Stimulated activated naive CD8-positive, alpha-beta T cell treated with anti-CD3 and anti-CD28 coated beads, Interleukin-15, amount 100 ng/mL, for 72 hours (primary cell): Measurements from ENCODE around the gene SLC30A5.
"Not testable (repeated sequence)": the region's sequence is repeated elsewhere in the genome, so short reads cannot be mapped to it uniquely, and the experiment has no call there.

Experiments used
- ATAC-seq: fragments of 150-1000 bp; cut with Tn5 transposase; 2 replicates; pipeline ENCODE4 v1.10.0; 2021; ENCODE audit warnings: mild to moderate bottlenecking, moderate library complexity
- DNase-seq, 2 donors: peaks; one replicate each; pipeline ENCODE4 v3.0.0; 2021 to 2022
- H3K27ac Mint-ChIP-seq, 2 donors: one replicate each; pipeline ENCODE4 v1.8.0; 2022; ENCODE audit warnings: mild to moderate bottlenecking in 2 of 2, mixed read lengths in 2 of 2, moderate library complexity in 2 of 2
- H3K27me3 Mint-ChIP-seq: one replicate; pipeline ENCODE4 v1.8.0; 2022; ENCODE audit warnings: mixed read lengths
- H3K4me1 Mint-ChIP-seq: one replicate; pipeline ENCODE4 v1.8.0; 2022; ENCODE audit warnings: mild to moderate bottlenecking, mixed read lengths
- H3K4me3 Mint-ChIP-seq, 2 donors: one replicate each; pipeline ENCODE4 v1.8.0; 2022; ENCODE audit warnings: mild to moderate bottlenecking in 2 of 2, mixed read lengths in 2 of 2, moderate library complexity in 1 of 2
- H3K9me3 Mint-ChIP-seq, 2 donors: one replicate each; pipeline ENCODE4 v1.8.0; 2022; ENCODE audit warnings: mixed read lengths in 2 of 2

The SLC30A5 gene

GRCh38 chr5:69093771-69094482 lies at the start of gene SLC30A5:
Gene SLC30A5, plus strand, starts transcription at chr5:69094014. Its CDS starts 242 bp downstream, at chr5:69094256.
- Mint-ChIP-seq H3K27me3 (no peaks in the 10 kb centered on the region), H3K27ac (peak within 1 kb of the TSS; percentile 95 to 97), H3K4me3 (peak within 1 kb of the TSS; percentile 92 to 95), H3K9me3 (no peaks in the 10 kb centered on the region), H3K4me1 (peaks cover 41% of the 10 kb centered on the region)
- DNase-seq (peak; percentile 96 to 99), ATAC-seq (peak; percentile 100)

- not testable (repeated sequence) for H3K27me3 Mint-ChIP-seq, DNase-seq, H3K27ac Mint-ChIP-seq, ATAC-seq, H3K9me3 Mint-ChIP-seq, H3K4me3 Mint-ChIP-seq
- H3K4me1 Mint-ChIP-seq, result peaks cover 21% of the 10 kb centered on the region
These were observed 48.6 kb upstream of the SLC30A5 start for GRCh38 chr5:69045213-69045612.

GRCh38 chr5:69046375-69046957 lies 47.3 kb upstream of the SLC30A5 start:
- no peaks in the 10 kb centered on the region for H3K9me3 Mint-ChIP-seq
- no peak for ATAC-seq
- no peak overlapping the region for H3K4me3 Mint-ChIP-seq
- no peak for DNase-seq
- H3K27ac Mint-ChIP-seq, result peak overlapping the region in 1 of 2 donors; percentile 48
- no peaks in the 10 kb centered on the region for H3K27me3 Mint-ChIP-seq
- peaks cover 21% of the 10 kb centered on the region for H3K4me1 Mint-ChIP-seq

- Mint-ChIP-seq H3K4me3 (no peak overlapping the region), H3K9me3 (no peaks in the 10 kb centered on the region), H3K27me3 (no peaks in the 10 kb centered on the region), H3K4me1 (peaks cover 20% of the 10 kb centered on the region), H3K27ac (no peak overlapping the region)
- no peak for DNase-seq
- ATAC-seq, result peak; percentile 43
These were observed 45.6 kb upstream of the SLC30A5 start for GRCh38 chr5:69048230-69048629.

- H3K27ac Mint-ChIP-seq, result no peak overlapping the region
- DNase-seq (no peak), ATAC-seq (no peak)
- H3K27me3 Mint-ChIP-seq, result no peaks in the 10 kb centered on the region
- no peaks in the 10 kb centered on the region for H3K9me3 Mint-ChIP-seq
- no peak overlapping the region for H3K4me3 Mint-ChIP-seq
- H3K4me1 Mint-ChIP-seq, result peaks cover 11% of the 10 kb centered on the region
These were observed 44.7 kb upstream of the SLC30A5 start for GRCh38 chr5:69049151-69049550.

- no peak overlapping the region for H3K27ac Mint-ChIP-seq
- peaks cover 6% of the 10 kb centered on the region for H3K4me1 Mint-ChIP-seq
- ATAC-seq, result no peak
- H3K27me3 Mint-ChIP-seq, result no peaks in the 10 kb centered on the region
- no peaks in the 10 kb centered on the region for H3K9me3 Mint-ChIP-seq
- no peak overlapping the region for H3K4me3 Mint-ChIP-seq
- no peak for DNase-seq
These were observed 44.0 kb upstream of the SLC30A5 start for GRCh38 chr5:69049796-69050195.

GRCh38 chr5:69050214-69050613 lies 43.6 kb upstream of the SLC30A5 start:
- Mint-ChIP-seq H3K4me3 (no peak overlapping the region), H3K27ac (no peak overlapping the region), H3K27me3 (no peaks in the 10 kb centered on the region), H3K9me3 (no peaks in the 10 kb centered on the region), H3K4me1 (peaks cover 6% of the 10 kb centered on the region)
- DNase-seq (no peak), ATAC-seq (no peak)

GRCh38 chr5:69052181-69052580 lies 41.6 kb upstream of the SLC30A5 start:
- ATAC-seq, result no peak
- no peak overlapping the region for H3K4me3 Mint-ChIP-seq
- no peak overlapping the region for H3K27ac Mint-ChIP-seq
- no peaks in the 10 kb centered on the region for H3K9me3 Mint-ChIP-seq
- H3K4me1 Mint-ChIP-seq, result no peaks in the 10 kb centered on the region
- no peak for DNase-seq
- H3K27me3 Mint-ChIP-seq, result no peaks in the 10 kb centered on the region

GRCh38 chr5:69074664-69075521 lies 18.9 kb upstream of the SLC30A5 start:
- no peaks in the 10 kb centered on the region for H3K9me3 Mint-ChIP-seq
- H3K27ac Mint-ChIP-seq, result no peak overlapping the region
- H3K27me3 Mint-ChIP-seq, result no peaks in the 10 kb centered on the region
- H3K4me3 Mint-ChIP-seq, result no peak overlapping the region
- ATAC-seq, result no peak
- H3K4me1 Mint-ChIP-seq, result no peaks in the 10 kb centered on the region
- DNase-seq, result no peak

- ATAC-seq (peak; percentile 42), DNase-seq (no peak)
- H3K27me3 Mint-ChIP-seq, result no peaks in the 10 kb centered on the region
- H3K27ac Mint-ChIP-seq, result no peak overlapping the region
- no peaks in the 10 kb centered on the region for H3K4me1 Mint-ChIP-seq
- no peaks in the 10 kb centered on the region for H3K9me3 Mint-ChIP-seq
- H3K4me3 Mint-ChIP-seq, result no peak overlapping the region
These were observed 18.2 kb upstream of the SLC30A5 start for GRCh38 chr5:69075522-69076179.

- ATAC-seq (no peak), DNase-seq (no peak)
- peaks cover 7% of the 10 kb centered on the region for H3K4me1 Mint-ChIP-seq
- H3K27ac Mint-ChIP-seq, result no peak overlapping the region
- no peaks in the 10 kb centered on the region for H3K9me3 Mint-ChIP-seq
- no peak overlapping the region for H3K4me3 Mint-ChIP-seq
- H3K27me3 Mint-ChIP-seq, result peaks cover 5% of the 10 kb centered on the region
These were observed 14.8 kb upstream of the SLC30A5 start for GRCh38 chr5:69078921-69079540.

GRCh38 chr5:69079556-69079955 lies 14.3 kb upstream of the SLC30A5 start:
- H3K4me1 Mint-ChIP-seq, result peaks cover 13% of the 10 kb centered on the region
- no peak overlapping the region for H3K27ac Mint-ChIP-seq
- DNase-seq (no peak), ATAC-seq (no peak)
- H3K4me3 Mint-ChIP-seq, result no peak overlapping the region
- peaks cover 0 to 2% of the 10 kb centered on the region in 2 donors for H3K9me3 Mint-ChIP-seq
- H3K27me3 Mint-ChIP-seq, result peaks cover 5% of the 10 kb centered on the region

GRCh38 chr5:69083412-69083811 lies 10.4 kb upstream of the SLC30A5 start:
- DNase-seq (no peak), ATAC-seq (no peak)
- Mint-ChIP-seq H3K4me3 (no peak overlapping the region), H3K9me3 (peaks cover 0 to 7% of the 10 kb centered on the region in 2 donors), H3K27me3 (peaks cover 5% of the 10 kb centered on the region), H3K27ac (no peak overlapping the region), H3K4me1 (peaks cover 19% of the 10 kb centered on the region)

GRCh38 chr5:69084195-69084594 lies 9.6 kb upstream of the SLC30A5 start:
- ATAC-seq (no peak), DNase-seq (no peak)
- Mint-ChIP-seq H3K27ac (peak overlapping the region; percentile 63 to 66), H3K9me3 (peaks cover 0 to 7% of the 10 kb centered on the region in 2 donors), H3K4me1 (peaks cover 19% of the 10 kb centered on the region), H3K4me3 (no peak overlapping the region), H3K27me3 (peaks cover 5% of the 10 kb centered on the region)

GRCh38 chr5:69084903-69085302 lies 8.9 kb upstream of the SLC30A5 start:
- peaks cover 0 to 7% of the 10 kb centered on the region in 2 donors for H3K9me3 Mint-ChIP-seq
- ATAC-seq (no peak), DNase-seq (no peak)
- H3K27ac Mint-ChIP-seq, result peak overlapping the region; percentile 0 to 83
- H3K4me3 Mint-ChIP-seq, result no peak overlapping the region
- H3K27me3 Mint-ChIP-seq, result peaks cover 5% of the 10 kb centered on the region
- peaks cover 19% of the 10 kb centered on the region for H3K4me1 Mint-ChIP-seq
